ENCODE data around the gene HMOX2. TPM values are rescaled to one million over a fixed set of nuclear protein-coding genes. Genes with fewer than 3 reads are reported as not detected.
A peak's percentile ranks its signal among the peaks of the same experiment; 100 is the strongest.

Gene HMOX2
- total and polyA plus RNA-seq, 9 donors, result 25.0 to 73.3 (median 31.6) TPM

DNA sequence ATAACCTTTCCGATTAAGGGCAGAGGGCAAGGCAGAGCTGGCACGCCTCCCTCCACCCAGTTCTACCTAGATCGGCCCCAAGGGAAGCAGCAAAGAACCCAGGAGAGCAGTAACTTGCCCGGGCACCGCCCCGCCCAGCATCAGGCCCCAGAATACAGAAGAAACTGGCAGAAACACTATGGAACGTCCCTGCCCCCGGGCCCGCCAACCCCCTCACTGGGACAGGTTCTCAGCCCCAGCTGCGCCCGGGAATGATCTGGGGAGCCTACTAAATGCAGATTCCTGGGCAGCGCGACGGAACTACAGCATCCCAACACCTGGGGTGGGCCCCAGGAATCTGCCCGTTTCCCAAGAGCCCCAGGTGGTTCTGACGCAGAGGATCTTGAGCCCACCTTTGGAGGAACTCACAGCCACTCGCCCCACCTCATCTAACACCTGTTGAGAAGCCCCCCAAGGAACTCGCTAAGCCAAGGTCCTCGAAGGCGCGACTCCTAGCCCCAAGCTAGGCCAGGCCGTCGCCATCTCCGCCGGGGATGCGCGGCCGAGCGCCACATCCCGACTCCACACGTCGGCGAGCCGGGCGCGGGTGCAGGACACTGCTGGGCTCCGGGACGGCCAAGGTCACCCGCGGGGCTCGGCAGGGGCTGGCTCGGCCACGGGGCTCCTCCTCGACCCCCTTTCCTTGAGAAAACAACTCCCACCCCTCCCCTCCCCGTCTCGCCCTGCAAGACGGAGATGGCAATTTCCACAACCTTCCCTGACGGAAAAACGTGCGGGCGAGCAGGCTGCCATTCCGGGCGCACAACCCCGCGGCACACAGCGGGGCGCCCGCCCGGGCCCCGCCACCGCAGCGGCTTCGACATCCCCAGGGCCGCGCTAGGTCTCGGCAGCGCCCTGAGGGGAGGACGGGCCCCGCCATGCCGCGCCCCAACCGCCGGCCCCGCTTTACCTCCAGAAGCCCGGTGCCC is 61.5 kb downstream of the HMOX2 start:
- H3K9me3 ChIP-seq, result no peaks in the 10 kb centered on the region
- peak overlapping the region; percentile 85 to 94 for H3K27ac ChIP-seq
- peaks cover 4% of the 10 kb centered on the region for H3K4me1 ChIP-seq (ENCODE audit: insufficient read depth)
- peak; percentile 41 to 65 (median 53) for DNase-seq
- H3K36me3 ChIP-seq, result no peaks in the 10 kb centered on the region
- intact Hi-C loops (cut with DNase I), result no loop called here
- no peaks in the 10 kb centered on the region for H3K27me3 ChIP-seq
- TF ChIP-seq POLR2A (IDR thresholded peaks at IDR 0.05) (no peak), EP300 (IDR thresholded peaks at IDR 0.05) (no peak)
- TF ChIP-seq, protein P1, sequence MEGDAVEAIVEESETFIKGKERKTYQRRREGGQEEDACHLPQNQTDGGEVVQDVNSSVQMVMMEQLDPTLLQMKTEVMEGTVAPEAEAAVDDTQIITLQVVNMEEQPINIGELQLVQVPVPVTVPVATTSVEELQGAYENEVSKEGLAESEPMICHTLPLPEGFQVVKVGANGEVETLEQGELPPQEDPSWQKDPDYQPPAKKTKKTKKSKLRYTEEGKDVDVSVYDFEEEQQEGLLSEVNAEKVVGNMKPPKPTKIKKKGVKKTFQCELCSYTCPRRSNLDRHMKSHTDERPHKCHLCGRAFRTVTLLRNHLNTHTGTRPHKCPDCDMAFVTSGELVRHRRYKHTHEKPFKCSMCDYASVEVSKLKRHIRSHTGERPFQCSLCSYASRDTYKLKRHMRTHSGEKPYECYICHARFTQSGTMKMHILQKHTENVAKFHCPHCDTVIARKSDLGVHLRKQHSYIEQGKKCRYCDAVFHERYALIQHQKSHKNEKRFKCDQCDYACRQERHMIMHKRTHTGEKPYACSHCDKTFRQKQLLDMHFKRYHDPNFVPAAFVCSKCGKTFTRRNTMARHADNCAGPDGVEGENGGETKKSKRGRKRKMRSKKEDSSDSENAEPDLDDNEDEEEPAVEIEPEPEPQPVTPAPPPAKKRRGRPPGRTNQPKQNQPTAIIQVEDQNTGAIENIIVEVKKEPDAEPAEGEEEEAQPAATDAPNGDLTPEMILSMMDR (IDR thresholded peaks at IDR 0.05), result no peak
- H3K4me3 ChIP-seq, result peak overlapping the region; percentile 52
- WGBS, 3 donors, result 7 to 9% (median 9%) methylated on average over 66 to 75 of the region's 75 CpGs

DNA sequence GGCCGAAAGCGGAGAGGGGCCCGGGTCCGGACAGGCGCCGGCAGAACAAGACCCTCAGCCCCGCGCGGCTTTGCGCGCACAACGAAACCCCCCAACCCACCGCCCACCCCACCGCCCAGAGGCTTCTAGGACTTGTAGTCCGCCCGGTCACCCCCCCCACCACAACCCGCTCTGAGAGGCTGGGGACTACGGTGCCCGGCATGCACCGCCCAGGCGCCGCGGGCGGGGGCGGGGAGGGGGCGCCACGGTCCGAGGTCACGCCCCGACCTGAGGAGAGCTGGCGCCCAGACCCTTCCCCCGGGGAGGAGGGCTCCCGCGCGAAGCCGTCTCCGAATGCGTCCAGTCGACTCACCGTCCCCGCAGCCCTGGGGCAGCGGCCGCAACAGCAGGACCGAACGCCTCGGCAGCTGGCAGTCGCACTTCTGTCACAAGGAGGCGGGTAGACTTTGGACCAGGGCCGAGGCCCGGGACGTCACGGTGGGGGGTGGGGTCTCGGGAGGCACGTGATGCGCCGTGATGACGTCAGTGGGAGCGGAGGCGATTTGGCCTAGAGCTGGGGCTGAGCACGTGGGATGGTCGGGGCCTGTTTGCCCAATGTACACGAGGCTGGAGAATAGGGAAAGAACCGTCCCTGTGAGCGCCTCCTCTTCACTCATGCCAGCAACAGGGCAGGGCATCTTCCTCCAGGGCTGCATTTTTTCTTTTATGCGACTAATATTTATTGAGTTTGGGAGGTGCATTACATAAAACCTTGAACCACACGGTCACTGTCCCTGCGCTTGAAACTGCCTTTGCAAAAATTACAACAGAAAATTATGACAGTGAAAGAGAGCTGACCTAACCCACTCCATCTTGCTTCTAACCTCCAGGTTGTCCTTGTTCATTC is 62.4 kb downstream of the HMOX2 start, which contains the start of gene CDIP1:
CDIP1 (minus strand) TSS at position 424 of the 886 bp plus-strand sequence. CDS start 24,643 bp downstream, outside the sequence.
- peak; percentile 98 to 99 (median 99) for DNase-seq
- Histone ChIP-seq H3K27ac (peak within 1 kb of the TSS; percentile 85 to 94), H3K27me3 (no peaks in the 10 kb centered on the region), H3K4me1 (ENCODE audit: insufficient read depth) (peaks cover 4% of the 10 kb centered on the region), H3K4me3 (peak within 1 kb of the TSS; percentile 52), H3K9me3 (no peaks in the 10 kb centered on the region), H3K36me3 (no peaks in the 10 kb centered on the region)
- intact Hi-C loops (cut with DNase I), result no loop called here
- 3 to 10% (median 3%) methylated on average over 31 to 67 of the region's 67 CpGs for WGBS, 3 donors
- TF ChIP-seq EP300 (IDR thresholded peaks at IDR 0.05), result peak; percentile 21
- TF ChIP-seq, protein P1 (IDR thresholded peaks at IDR 0.05), result peak in 2 of 3 donors; percentile 39 to 60
- TF ChIP-seq POLR2A (IDR thresholded peaks at IDR 0.05), result peak; percentile 89

DNA sequence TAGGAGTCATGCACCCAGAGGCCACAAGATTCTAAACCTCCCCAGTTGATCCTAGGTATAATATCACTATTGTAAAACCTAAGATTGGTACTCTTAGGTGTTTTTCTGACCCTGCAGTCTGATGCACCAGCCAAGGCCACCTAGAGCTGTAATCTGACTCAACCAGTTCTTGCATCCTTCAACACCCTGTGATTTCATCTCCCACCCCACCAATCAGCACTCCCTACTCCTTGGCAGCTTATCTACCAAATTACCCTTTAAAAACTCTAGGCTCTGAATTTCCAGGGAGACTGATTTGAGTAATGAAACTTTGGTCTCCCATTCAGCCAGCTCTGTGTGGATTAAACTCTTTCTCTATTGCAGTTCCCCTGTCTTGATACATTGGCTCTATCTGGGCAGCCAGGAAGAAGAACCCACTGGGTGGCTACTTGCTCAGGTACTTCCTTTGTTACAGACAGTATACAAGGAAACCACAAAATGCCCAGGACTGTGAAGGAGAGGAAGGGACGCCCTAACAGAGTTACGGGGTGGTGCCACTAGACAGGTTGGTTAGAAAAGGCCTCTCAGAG is 63.6 kb downstream of the HMOX2 start:
- peaks cover 4% of the 10 kb centered on the region for H3K4me1 ChIP-seq (ENCODE audit: insufficient read depth)
- H3K27ac ChIP-seq, result no peak overlapping the region
- H3K27me3 ChIP-seq, result no peaks in the 10 kb centered on the region
- intact Hi-C loops (cut with DNase I), result no loop called here
- WGBS, 3 donors, result 91 to 98% (median 96%) methylated on average over 2 of the region's 2 CpGs
- no peaks in the 10 kb centered on the region for H3K9me3 ChIP-seq
- no peak for DNase-seq
- H3K36me3 ChIP-seq, result no peaks in the 10 kb centered on the region
- no peak for TF ChIP-seq EP300 (IDR thresholded peaks at IDR 0.05)
- TF ChIP-seq POLR2A (IDR thresholded peaks at IDR 0.05), result no peak
- TF ChIP-seq, protein P1 (IDR thresholded peaks at IDR 0.05), result no peak
- no peak overlapping the region for H3K4me3 ChIP-seq

- Histone ChIP-seq H3K36me3 (no peaks in the 10 kb centered on the region), H3K4me3 (no peak overlapping the region), H3K4me1 (ENCODE audit: insufficient read depth) (no peaks in the 10 kb centered on the region), H3K27ac (no peak overlapping the region), H3K27me3 (no peaks in the 10 kb centered on the region), H3K9me3 (no peaks in the 10 kb centered on the region)
- intact Hi-C loops (cut with DNase I), result no loop called here
- WGBS, 3 donors, result 71 to 77% (median 74%) methylated on average over 8 of the region's 8 CpGs
- no peak for TF ChIP-seq EP300 (IDR thresholded peaks at IDR 0.05)
- TF ChIP-seq, protein P1 (IDR thresholded peaks at IDR 0.05), result no peak
- no peak for TF ChIP-seq POLR2A (IDR thresholded peaks at IDR 0.05)
- no peak for DNase-seq
Measured at GRCh38 chr16:4544473-4544872, 68.3 kb downstream of the HMOX2 start.
